SW 1271 (cell line): ENCODE measurements around the gene LGALS4.
A peak's percentile ranks its signal among the peaks of the same experiment; 100 is the strongest.
"Not testable (repeated sequence)": the region's sequence is repeated elsewhere in the genome, so short reads cannot be mapped to it uniquely, and the experiment has no call there.

Experiments used
- DNase-seq, 2 experiments: peaks; one replicate each; lab custom pipeline; 2025; lab: John Stamatoyannopoulos, UW

The LGALS4 gene

GRCh38 chr19:38770228-38770948 is 42.4 kb downstream of the LGALS4 start:
- DNase-seq: not testable (repeated sequence)

GRCh38 chr19:38769635-38770211 is 43.0 kb downstream of the LGALS4 start:
- DNase-seq: peak in 1 of 2 experiments; percentile 13

- no peak for DNase-seq
Observed at GRCh38 chr19:38766276-38767047, 46.3 kb downstream of the LGALS4 start.

DNA sequence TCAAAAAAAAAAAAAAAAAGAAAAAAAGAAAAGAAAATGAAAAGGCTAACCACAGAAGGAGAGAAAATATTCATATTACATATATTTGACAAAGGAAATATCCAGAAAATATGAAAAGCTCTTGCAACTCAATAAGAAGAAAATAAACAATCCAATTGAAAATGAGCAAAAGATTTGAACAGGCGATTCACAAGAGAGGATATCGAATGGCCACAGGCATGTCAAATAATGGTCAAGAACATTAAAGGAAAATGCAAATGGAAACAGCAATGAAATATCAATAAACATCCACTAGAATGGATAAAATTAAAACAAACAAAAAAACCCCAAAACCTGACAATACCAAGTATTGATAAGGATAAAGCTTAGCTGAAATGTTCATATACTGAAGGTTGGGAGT is 47.5 kb downstream of the LGALS4 start:
- no peak for DNase-seq

DNA sequence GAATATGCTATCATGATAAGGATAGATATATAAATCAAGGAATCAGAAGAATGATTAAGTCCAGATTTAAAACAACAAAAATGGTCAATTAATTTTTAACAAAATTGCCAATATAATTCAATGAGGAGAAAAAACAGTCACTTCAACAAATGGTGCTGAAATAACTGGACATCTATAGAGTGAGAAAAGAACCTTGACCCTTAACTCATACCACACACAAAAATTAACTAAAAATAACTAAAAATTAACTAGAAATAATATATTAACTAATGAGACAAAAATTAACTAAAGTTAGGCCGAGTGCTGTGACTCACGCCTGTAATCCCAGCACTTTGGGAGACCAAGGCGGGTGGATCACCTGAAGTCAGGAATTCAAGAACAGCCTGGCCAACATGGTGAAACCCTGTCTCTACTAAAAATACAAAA is 48.9 kb downstream of the LGALS4 start:
- no peak for DNase-seq

DNA sequence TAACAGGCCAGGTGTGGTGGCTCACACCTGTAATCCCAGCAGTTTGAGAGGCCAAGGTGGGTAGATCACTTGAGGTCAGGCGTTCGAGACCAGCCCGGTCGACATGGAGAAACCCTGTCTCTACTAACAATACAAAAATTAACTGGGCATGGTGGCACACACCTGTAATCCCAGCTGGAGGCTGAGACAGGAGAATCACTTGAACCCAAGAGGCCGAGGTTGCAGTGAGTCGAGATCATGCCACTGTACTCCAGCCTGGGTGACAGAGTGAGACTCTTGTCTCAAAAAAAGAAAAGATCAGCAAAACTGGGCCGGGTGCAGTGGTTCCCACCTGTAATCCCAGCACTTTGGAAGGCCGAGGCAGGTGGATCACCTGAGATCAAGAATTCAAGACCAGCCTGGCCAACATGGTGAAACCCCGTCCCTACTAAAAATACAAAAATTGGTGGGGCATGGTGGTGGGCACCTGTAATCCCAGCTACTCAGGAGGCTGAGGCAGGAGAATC is 50.8 kb downstream of the LGALS4 start:
- not testable (repeated sequence) for DNase-seq

DNA sequence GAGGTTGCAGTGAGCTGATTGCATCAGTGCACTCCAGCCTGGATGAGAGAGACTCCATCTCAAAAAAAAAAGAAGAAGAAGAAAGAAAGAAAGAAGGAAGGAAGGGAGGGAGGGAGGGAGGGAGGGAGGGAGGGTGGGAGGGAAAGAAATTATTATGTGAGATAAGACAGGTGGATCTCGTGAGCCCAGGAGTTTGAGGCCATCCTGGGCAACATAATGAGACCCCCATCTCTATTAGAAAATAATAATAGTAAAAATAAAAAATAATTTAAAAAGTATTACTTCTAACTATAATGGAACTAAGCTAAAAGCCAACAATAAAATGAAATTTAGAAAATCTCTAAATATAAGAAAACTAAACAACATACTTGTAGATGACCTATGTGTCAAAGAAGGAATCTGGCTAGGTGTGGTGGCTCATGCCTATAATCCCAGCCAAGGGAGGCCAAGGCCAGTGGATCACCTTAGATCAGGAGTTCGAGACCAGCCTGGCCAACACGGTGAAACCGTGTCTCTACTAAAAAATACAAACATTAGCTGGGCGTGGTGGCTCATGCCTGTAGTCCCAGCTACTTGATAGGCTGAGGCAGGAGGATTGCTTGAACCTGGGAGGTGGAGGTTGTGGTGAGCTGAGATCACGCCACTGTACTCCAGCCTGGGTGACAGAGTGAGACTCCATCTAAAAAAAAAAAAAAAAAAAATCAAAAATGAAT is 51.8 kb downstream of the LGALS4 start:
- not testable (repeated sequence) for DNase-seq

DNA sequence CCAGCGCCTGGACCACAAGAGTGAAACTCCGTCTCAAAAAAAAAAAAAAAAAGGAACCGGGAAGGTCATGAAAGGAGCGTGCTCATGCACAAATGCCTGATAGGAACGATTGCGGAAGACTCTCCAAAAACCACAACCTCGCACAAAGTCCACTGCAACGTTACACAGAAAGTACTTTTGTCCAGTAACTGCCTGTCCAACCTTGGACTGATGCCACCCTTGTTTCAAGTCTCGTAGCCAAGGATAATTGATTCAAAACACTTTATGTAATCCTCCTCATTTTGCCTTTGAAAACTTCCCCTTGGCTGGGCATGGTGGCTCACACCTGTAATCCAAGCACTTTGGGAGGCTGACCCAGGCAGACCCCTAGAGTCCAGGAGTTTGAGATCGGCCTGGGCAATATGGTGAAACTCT is 53.1 kb downstream of the LGALS4 start:
- no peak for DNase-seq

- not testable (repeated sequence) for DNase-seq
Observed at GRCh38 chr19:38754196-38754595, 58.5 kb downstream of the LGALS4 start.

GRCh38 chr19:38753783-38754182 is 59.0 kb downstream of the LGALS4 start:
- DNase-seq: not testable (repeated sequence)
